ENCODE data around the gene MDM4.

MDM4 gene

DNA sequence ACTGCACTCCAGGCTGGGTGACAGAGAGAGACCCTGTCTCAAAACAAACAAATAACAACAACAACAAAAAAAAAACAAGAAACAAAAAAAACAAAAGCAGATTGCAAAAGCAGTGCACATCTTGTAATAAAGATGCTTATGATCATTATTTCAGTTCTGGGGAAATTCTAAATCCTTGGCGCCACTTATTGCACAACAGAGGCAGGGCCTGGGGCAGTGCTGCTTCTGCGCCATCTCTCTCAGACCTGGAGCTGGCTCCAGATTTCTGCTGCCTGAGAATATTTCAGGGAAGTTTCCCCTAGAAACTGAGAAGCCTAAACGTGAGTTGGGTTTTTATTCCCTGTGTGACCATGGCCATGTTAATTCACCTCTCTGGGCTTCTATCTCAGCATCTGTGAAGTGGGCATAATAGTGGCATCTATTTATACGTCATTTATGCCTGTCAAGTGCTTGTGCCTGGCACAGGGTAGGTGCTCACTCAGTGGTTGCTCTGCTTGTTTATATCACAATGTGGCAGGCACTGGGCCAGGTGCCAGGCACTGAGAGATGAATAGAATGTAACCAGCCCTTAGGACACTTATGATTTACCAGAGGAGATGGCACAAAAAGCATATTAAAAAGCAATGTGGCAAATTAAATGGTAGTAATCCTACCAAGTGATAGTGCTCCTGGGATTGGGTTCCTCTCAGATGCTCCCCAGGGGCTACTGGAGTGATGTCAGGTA lies 67.9 kb downstream of the MDM4 start:
- no peak for DNase-seq

DNA sequence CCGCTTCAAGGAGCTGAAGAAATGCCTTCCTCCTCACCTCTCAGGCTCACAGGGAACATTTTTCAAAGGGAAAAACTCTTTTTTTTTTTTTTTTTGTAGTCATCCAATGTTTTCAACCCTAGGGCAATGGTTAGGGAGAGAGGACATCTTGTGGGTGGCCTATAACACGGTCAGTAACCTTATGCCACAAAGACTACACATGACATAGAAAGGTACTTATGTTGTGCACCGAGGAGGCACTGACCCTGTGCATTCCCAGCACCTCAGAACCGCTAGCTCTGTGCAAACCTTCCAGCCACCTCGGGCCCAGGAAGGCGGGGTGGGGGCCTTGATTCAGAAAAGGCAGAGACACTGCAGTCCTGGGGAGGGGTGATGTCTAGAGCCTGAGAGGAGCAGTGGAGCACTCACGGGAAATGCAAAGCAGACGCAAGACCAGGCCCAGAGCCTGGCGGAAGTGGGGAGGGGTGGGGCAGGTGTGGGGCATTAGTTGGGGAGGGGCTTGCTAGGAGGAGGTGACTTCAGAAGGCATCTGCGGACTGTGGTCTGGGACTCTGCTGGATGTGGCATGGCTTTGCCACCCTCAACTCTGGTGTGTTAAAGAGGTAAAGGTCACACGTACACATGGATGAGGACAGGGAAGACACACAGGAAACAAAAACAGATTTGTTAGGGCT lies 68.6 kb downstream of the MDM4 start:
- DNase-seq = no peak

DNA sequence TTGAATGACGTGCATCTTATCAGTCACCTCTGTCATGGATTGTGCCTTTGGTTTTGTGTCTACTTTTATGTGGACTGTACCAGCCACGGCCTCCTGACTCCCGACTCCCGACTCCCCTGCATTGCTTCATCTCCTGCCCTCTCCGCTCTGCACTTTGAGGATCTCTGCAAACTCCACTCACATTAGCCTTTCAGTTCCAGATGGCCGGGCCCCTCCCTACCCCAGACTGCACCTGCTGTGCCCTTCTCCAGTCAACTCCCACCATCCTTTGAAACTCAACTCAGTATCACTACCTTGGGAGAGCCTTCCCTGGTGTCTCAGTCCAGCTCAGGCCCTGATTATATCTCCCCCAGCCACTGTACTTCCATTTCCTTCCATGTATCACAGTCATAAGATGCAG lies 71.4 kb downstream of the MDM4 start:
- no peak for DNase-seq

DNA sequence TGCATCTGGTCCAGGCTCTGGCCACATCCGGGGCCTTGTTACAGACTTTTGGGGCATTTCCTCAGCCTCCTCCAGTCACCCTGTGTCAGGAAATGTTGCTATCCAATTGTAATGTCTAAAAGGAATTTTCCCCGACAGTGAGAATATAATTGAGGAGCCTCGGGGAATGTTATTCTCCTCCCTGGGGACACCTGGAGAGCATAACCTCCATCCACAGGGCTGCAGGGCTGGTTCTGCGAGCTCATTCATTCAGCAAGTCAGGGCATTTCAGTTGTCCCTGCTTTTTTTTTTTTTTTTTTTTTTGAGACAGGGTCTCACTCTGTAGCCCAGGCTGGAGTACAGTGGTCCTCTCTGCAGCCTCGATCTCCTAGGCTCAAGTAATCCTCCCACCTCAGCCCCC lies 72.6 kb downstream of the MDM4 start:
- DNase-seq = no peak

DNA sequence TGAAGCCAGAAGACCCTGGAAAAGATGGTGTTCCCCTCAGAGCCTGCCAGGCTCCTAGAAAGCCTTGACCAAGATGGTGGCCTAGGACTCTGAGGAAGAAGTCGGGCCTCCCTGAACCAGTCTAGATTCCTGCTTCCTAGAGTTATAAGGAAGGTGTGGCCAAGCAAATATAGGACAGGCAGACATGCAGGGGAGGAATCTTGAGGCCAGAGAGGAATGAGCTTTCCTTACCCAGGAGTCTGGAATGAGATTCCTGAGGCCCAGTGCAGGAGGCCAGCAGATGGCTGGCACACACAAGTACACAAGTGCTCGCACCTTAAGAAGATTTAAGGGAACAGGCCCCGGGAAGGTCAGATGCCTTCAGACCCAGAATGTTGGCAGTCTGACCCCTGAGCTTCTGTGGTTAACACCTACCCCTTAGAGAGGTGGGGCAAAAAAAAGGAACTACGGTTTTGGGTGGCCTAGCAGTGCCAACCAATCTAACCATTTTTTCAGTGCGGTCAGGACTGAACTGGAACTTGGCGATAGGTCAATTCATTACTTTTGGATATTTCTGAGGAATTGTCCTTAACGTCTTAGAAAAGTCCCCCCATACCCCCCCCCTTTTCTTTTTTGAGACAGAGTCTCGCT lies 73.3 kb downstream of the MDM4 start:
- DNase-seq = no peak

DNA sequence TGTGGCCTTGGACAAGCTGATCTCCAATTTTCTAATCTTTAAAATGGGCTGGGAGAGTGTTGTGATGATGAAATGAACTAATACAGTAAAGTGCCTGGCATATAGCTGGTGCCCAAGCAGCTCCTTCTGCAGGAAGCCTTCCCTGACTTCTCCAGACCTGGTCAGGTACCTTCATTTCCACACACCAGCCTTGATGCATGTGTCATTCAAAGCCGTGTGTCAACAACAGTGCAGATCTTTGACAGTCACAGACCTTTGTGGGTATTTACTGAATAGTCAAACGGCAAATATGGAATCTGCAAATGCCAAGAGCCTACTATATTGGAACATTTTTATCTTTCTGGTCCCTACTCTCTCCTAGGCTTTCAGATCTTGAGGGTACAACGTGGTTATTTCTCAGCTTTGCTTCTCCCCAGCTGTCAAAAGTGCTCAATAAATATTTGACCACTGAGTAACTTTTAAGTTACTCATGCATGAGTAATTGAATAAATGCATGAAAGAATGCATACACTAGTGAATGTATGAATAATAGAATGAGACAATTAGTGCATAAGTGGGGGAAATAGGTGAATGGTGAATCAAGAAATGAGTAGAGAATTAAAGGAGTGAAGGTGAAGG lies 75.4 kb downstream of the MDM4 start:
- DNase-seq = no peak

DNA sequence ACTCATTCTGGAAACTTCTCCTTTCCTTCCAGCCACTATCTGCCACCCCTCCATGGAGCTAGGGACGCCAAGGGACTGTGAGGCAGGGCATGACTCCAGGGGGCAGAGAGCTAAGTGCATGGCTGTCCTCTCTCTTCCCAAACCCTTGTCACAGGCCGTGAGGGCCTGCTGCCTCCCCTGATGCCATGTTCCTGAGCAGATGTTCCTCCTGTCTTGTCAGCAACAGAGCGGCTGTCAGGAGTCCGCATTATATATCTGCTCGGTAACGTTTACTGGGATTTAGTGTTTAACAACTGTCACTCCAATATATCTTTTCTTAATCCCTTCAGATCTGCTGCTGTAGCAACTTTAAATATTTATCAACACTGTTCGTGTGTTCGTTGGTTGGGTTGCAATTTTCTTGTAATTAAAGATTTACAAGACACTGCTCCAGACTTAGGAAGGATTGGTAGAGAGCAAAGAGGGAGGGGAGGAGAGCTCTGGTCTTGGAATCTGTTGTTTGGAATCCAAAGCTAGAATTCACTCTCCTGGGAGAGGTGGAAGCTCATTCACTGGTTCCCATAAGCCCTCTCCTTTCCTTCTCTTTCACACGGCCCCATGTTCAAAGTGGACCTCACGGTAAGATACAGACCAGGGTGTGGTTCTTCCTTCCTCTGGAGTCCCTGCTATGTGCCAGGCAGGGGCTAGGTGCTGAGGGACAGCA lies 76.2 kb downstream of the MDM4 start:
- no peak for DNase-seq

DNA sequence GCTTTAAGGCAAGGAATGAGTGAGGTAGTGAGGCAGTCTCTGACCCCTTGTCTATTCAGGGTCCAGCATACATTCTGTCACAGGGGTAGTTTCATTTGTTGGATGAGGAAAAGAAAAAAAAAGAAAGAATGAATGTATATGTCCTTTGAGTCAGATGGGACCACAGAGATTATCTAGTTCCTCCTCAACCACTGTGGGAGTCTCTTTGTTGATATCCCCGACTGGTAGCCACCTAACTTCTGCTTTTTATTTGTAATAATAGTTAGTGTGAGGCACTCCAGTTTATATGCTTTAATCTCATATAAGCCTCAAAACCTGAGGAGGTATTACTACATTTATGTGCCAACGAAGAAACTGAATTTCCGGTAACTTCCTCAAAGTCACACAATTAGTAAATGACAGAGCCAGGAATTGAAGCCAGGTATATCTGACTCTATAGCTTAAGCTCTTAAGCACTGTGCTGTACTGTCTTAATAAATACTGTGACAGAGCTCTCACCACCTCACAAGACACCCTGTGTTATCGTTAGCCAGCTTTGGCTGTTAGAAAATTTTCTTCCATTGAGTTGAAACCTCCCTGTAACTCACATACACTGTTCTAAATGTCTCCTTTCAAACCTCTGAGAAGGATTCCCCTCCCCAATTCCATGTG lies 82.2 kb downstream of the MDM4 start:
- no peak for DNase-seq

DNA sequence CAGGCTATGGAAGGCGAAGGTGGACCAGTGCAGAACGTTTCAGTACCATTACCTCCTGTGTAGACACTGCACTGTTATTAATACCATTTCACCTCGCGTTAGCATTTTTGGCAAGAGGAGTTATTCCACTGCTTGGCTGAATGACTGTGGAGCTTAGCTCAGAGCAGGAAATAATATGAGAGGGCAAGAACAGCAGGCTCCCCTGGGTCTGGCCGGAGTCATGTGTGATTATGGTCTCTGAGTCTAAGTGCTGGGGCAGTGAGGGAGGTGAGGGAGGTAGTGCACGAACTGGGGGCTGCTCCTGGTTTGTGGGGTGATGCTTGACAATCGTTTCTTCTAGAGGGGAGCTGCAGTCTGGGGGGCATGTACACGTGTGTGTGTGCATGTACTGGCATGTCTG lies 82.9 kb downstream of the MDM4 start:
- DNase-seq = no peak

DNA sequence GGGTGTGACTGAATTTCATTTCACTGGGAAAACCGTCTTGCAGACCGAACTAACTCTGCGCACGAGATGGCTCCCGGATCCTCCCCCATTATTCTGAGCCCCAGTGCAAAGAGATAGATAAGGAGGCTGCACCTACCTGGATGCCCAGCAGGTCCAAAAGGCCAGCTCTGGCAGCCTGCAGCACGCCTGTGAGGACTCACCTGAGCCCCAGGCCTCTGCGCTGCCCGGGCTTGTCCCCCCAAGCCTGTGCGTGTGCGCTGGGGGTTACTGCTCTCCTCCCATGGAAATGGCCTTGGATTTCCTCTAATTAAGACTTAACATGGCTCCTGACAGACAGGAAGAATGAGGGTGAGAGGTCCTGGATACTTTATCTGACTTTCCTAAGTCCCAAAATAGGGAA lies 83.4 kb downstream of the MDM4 start:
- no peak for DNase-seq

DNA sequence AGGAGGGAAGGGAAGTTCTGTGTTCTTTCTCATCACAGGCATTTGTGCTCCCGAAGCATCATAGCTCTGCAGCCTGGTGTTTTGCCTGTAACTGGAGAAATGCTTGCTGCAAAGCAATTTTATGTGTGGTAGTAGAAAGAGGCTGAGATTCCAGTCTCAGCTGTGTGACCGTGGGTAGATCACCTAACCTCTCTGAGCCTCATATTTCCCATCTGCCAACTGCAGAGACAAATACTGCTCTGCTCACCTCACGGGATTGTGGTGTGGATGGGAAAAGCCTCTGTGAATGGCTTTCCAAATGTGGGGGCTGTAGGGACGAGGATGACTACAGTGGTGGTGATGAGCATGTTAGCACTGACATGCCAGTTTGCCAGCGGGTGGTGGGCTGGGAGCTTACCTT lies 84.0 kb downstream of the MDM4 start:
- no peak for DNase-seq

DNA sequence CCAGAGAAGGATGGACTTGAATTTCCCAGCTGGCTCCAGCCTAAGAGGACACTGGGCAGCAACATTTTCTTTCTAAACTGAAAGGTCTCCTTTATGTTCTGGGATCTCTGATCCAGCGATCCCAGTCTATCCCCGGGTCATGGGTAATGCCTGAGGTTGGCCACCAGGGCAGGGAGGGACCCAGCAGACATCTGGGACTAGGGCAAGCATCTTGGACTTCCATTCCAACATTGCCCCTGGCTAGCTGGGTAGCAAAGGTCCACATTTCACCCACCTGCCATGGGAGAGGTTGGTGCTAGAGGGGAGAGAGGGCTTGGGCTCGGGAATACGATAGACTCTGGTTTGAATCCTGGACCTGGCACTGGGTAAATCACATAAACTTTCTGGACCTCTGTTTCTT lies 84.8 kb downstream of the MDM4 start:
- DNase-seq = no peak

DNA sequence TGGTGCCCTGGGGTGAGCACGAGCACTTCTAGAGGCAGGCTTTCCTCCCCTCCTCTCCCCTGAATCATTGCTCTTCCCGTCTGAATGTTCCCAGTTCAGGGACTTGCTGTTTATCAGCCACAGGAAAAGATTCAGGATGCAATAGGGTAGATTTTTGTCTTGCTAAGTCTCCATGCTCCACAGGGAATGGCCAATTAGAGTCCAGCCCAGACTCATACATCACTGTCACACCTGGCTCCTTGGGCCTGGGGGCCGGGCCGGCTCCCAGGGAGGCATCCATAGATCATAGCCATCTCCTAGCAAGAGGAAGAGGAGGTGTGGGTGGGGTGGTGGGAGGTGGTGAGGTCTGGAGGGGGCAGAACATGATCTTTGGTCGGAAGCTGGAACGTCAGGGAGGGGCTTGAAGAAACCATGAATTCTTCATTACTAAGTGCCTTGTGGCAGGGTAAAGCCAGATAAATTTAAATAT lies 85.9 kb downstream of the MDM4 start:
- DNase-seq = no peak

DNA sequence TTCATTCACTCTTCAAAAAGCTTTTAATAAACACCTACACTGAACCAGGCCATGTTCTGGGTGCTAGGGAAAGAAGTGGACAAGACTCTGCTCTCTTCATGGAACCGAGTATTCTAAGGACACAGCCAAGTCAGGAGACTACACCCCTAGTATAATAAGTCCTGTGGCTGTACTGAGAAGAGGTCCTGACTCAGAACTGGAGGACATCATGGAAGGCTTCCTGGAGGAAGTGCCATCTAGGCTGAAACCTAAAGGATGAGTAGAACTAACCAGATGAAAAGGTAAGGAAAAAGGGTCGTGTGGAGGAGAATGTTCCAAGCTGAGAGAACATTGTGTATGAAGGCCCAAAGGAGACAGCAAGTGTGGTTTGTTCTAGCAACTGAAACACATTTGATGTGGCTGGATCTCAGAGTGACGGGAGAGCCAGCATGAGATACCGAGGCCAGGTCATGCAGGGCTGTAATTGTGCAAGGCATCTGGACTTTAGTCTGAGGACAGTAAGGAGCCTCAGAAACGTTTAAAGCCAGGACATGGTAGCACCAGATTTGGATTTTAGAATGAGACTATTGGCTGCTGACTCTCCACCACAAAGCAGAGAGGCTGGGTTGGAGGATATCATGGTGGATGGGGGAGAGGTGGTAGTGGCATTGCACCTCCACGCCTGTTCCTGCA lies 86.8 kb downstream of the MDM4 start:
- no peak for DNase-seq

DNA sequence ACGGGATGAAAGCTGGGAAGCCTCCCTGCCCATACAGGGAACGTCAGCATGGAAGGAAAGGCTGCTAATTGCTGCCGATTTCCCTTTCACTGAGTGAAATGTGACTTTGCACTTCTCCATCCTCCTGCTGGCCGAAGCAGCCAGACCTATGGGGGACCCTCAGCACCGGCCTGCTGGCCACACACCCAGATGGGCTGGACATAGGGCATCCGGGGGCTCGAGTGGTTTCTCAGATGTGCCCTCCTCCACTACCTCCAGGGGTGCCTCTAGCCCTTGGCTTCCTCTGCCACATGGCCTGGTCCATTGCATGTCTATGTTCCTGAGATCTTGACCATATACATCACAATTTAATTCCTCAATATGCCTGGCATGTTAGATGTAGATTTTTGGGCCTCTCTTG lies 89.6 kb downstream of the MDM4 start:
- no peak for DNase-seq

All from NCI-H2171 (cell line).